RPMI7951 (cell line): ENCODE data around the gene AHDC1. TPM values are rescaled to one million over a fixed set of nuclear protein-coding genes. Genes with fewer than 3 reads are reported as not detected.

Experiments
- DNase-seq: peaks from one replicate; pipeline ENCODE4 v3.0.0-alpha.2; 2012; ENCODE audit warnings: low read depth
- total RNA-seq: library from RNA; depleted of rRNA; stranded (reverse); fragments of >200 nt; shearing (Covaris generic); gene quantifications from 2 replicates; pipeline ENCODE4 v1.2.3, GENCODE V29; 2014; rRNA removed

AHDC1 gene
- total RNA-seq, 1 experiment from 2014 or later = 7.1 TPM

DNA sequence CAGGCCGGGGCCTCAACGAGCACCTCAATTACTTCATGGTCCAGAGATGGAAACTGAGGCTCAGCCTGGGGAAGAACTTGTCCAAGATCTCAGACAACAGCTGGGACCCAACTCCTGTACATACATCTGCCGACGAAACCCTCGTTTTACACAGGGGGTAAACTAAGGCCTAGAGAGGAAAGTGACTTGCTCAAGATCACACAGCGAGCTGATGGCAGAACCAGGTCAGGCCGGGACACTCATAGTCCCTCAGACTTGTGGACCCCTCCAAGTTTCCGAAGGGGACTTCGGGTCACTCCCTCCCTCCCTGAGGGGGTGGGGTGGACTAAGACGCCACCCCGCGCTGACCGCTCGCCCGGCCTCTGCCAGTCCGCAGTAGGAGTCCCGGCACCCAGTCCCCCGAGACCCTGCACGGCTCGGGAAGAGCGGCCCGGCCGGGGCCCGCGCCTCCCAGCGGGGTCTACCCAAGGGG, 114.4 kb downstream of the AHDC1 start:
- peak; percentile 33 for DNase-seq

DNA sequence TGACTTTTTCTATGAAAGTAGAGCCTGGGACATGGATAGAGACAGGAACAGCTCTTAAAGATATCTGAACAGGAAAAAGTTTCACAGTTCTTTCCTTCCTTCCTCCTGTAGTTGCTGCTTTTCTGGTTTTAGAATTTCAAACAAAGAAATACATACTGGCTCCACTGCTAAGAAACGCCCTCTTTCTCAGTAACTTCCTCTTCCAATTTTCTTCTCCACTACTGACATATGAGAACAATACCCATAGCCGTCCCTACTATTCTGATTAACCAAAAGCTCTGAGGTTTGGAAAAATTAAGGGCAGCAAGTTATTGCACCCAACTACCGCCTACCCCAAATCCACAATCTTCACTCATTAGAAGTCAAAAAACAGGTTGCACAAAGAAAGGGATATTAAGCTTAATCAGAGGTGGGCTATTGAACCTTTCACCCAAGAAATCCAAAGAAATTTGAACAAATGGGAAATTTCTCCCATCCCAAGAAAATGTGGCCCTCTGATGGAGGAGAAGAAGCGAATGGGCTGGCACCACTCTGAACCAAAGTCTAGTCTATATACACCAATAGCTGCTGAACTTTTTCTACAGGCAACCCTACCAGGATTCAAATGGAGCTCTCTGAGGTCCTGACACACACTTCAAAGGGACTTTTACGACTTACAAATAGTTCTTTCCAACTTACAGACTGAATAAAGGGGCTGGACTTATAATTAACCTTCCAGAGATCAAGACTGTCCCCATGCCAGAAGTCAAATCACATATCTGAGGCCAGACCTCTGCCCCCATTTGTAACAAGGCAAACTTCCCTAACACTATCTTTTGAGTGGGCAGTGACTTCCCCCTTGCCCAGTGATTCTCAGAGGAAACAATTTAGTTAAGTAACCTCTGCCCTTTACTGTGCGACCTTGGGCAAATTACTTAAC, 115.7 kb downstream of the AHDC1 start:
- peak; percentile 43 for DNase-seq

DNA sequence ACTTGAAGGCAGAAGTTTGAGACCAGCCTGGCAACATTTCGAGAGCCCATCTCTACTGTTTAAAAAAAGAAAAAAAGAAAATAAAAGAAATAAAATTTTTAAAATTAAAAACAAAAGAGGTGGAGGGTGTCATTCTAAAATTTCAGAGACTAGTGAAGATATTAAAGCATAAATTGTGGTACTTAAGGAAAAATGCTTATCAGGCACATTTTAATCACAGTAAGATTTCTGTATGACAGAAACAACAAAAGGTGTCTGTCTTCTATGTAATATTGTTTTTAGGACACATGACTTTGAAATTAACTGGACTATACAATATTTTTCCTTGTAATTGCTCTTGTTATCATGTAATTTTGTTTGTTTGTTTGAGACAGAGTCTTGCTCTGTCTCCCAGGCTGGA, 118.6 kb downstream of the AHDC1 start:
- DNase-seq = no peak

Other genes with a start within 250 kb of the AHDC1 start
- gene MAP3K6, start 237.2 kb downstream of the AHDC1 start, total RNA-seq = 14.5 and 20.6 TPM in 2 replicates
- not detected in 2 replicates for gene FCN3, start 229.3 kb downstream of the AHDC1 start, total RNA-seq
- not detected in 2 replicates for gene CD164L2, start 220.8 kb downstream of the AHDC1 start, total RNA-seq
- 4.5 and 6.4 TPM in 2 replicates for gene GPR3, start 211.5 kb downstream of the AHDC1 start, total RNA-seq
- 15.1 and 16.3 TPM in 2 replicates for gene WASF2, start 114.0 kb downstream of the AHDC1 start, total RNA-seq
- not detected in 2 replicates for gene FGR, start 31.0 kb upstream of the AHDC1 start, total RNA-seq
- 75.3 and 169 TPM in 2 replicates for gene IFI6, start 68.0 kb upstream of the AHDC1 start, total RNA-seq
- gene FAM76A, start 121.8 kb upstream of the AHDC1 start, total RNA-seq = 12.1 and 16.7 TPM in 2 replicates
- gene STX12, start 169.1 kb upstream of the AHDC1 start, total RNA-seq = 37.7 and 50.8 TPM in 2 replicates
- 44.9 and 48.2 TPM in 2 replicates for gene PPP1R8, start 226.6 kb upstream of the AHDC1 start, total RNA-seq